Fibroblast of skin of left quadriceps (primary cell): Measurements from ENCODE around the gene NOSTRIN.

ENCODE experiments used
- DNase-seq, 2 experiments: peaks; one replicate each; pipeline ENCODE4 v3.0.0-alpha.2; 2013; ENCODE audit warnings: low read depth in 2 of 2

Gene NOSTRIN

GRCh38 chr2:168884975-168885374 is 82.5 kb downstream of the NOSTRIN start:
- no peak for DNase-seq

GRCh38 chr2:168889635-168890005 is 87.2 kb downstream of the NOSTRIN start:
- no peak for DNase-seq

- peak; percentile 82 to 83 for DNase-seq
Measured at GRCh38 chr2:168890006-168890782, 87.8 kb downstream of the NOSTRIN start, which contains the start of gene SPC25. TSS of gene SPC25 (minus strand) at chr2:168890430. CDS start at chr2:168889519, 911 bp downstream.

GRCh38 chr2:168892327-168892726 is 89.9 kb downstream of the NOSTRIN start:
- no peak for DNase-seq

- DNase-seq: no peak
Measured at GRCh38 chr2:168894101-168894500, 91.7 kb downstream of the NOSTRIN start.

- DNase-seq: no peak
Measured at GRCh38 chr2:168894720-168895119, 92.3 kb downstream of the NOSTRIN start.

- DNase-seq: no peak
Measured at GRCh38 chr2:168895771-168896170, 93.3 kb downstream of the NOSTRIN start.

- DNase-seq: no peak
Measured at GRCh38 chr2:168896783-168897182, 94.3 kb downstream of the NOSTRIN start.

GRCh38 chr2:168897449-168897848 is 95.0 kb downstream of the NOSTRIN start:
- DNase-seq: no peak

- DNase-seq: no peak
Measured at GRCh38 chr2:168901003-168901402, 98.6 kb downstream of the NOSTRIN start, which contains the start of gene G6PC2. TSS of gene G6PC2 (plus strand) at chr2:168901291. CDS start at chr2:168901332, 41 bp downstream.

GRCh38 chr2:168903888-168904287 is 101.5 kb downstream of the NOSTRIN start:
- DNase-seq: no peak

- no peak for DNase-seq
Measured at GRCh38 chr2:168904358-168904757, 101.9 kb downstream of the NOSTRIN start.

GRCh38 chr2:168907940-168908662 is 105.7 kb downstream of the NOSTRIN start:
- DNase-seq: no peak

GRCh38 chr2:168910330-168910729 is 107.9 kb downstream of the NOSTRIN start:
- DNase-seq: no peak

- no peak for DNase-seq
Measured at GRCh38 chr2:168912466-168912865, 110.0 kb downstream of the NOSTRIN start.

GRCh38 chr2:168912901-168913369 is 110.5 kb downstream of the NOSTRIN start:
- DNase-seq: no peak

GRCh38 chr2:168913495-168913894 is 111.1 kb downstream of the NOSTRIN start:
- DNase-seq: no peak
